ENCODE measurements around the gene RNASET2.

Gene RNASET2

GRCh38 chr6:166987930-166988329 is 31.6 kb upstream of the RNASET2 start:
- in situ Hi-C loops (cut with MboI; ENCODE audit: low pct_unique_long_range_greater_than_20kb, low sequenced_read_pairs, unreplicated experiment): no loop called here
- TF ChIP-seq, protein P1, sequence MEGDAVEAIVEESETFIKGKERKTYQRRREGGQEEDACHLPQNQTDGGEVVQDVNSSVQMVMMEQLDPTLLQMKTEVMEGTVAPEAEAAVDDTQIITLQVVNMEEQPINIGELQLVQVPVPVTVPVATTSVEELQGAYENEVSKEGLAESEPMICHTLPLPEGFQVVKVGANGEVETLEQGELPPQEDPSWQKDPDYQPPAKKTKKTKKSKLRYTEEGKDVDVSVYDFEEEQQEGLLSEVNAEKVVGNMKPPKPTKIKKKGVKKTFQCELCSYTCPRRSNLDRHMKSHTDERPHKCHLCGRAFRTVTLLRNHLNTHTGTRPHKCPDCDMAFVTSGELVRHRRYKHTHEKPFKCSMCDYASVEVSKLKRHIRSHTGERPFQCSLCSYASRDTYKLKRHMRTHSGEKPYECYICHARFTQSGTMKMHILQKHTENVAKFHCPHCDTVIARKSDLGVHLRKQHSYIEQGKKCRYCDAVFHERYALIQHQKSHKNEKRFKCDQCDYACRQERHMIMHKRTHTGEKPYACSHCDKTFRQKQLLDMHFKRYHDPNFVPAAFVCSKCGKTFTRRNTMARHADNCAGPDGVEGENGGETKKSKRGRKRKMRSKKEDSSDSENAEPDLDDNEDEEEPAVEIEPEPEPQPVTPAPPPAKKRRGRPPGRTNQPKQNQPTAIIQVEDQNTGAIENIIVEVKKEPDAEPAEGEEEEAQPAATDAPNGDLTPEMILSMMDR (IDR thresholded peaks at IDR 0.05; ENCODE audit: extremely low read depth, insufficient read depth, missing control alignments): no peak
- DNase-seq (ENCODE audit: low spot score): no peak

DNA sequence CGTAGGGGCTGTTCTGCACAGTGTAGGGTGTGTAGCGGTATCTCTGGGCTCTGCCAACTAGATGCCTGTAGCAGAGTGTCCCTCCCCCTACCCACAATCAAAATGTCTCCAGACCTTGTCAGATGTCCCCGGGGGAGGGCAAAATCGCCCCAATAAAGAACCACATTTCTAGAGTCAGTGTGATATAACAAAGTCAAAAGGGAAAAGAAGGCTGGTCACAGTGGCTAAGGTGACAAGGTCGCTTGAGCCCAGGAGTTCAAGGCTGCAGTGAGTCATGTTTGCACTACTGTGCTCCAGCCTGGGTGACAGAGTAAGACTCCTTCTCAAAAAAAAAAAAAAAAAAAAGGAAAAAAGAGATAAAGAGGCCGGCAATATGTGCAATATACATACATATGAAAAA is 31.1 kb upstream of the RNASET2 start:
- in situ Hi-C loops (cut with MboI; ENCODE audit: low pct_unique_long_range_greater_than_20kb, low sequenced_read_pairs, unreplicated experiment): no loop called here
- TF ChIP-seq, protein P1 (IDR thresholded peaks at IDR 0.05; ENCODE audit: extremely low read depth, insufficient read depth, missing control alignments): no peak

GRCh38 chr6:166980738-166981137 is 24.4 kb upstream of the RNASET2 start:
- no peak for DNase-seq (ENCODE audit: low spot score)
- in situ Hi-C loops (cut with MboI; ENCODE audit: low pct_unique_long_range_greater_than_20kb, low sequenced_read_pairs, unreplicated experiment): no loop called here
- TF ChIP-seq, protein P1 (IDR thresholded peaks at IDR 0.05; ENCODE audit: extremely low read depth, insufficient read depth, missing control alignments): no peak

More for the DNA sequence above, 31.1 kb upstream of the RNASET2 start:
- no peak for DNase-seq (ENCODE audit: low spot score)

DNA sequence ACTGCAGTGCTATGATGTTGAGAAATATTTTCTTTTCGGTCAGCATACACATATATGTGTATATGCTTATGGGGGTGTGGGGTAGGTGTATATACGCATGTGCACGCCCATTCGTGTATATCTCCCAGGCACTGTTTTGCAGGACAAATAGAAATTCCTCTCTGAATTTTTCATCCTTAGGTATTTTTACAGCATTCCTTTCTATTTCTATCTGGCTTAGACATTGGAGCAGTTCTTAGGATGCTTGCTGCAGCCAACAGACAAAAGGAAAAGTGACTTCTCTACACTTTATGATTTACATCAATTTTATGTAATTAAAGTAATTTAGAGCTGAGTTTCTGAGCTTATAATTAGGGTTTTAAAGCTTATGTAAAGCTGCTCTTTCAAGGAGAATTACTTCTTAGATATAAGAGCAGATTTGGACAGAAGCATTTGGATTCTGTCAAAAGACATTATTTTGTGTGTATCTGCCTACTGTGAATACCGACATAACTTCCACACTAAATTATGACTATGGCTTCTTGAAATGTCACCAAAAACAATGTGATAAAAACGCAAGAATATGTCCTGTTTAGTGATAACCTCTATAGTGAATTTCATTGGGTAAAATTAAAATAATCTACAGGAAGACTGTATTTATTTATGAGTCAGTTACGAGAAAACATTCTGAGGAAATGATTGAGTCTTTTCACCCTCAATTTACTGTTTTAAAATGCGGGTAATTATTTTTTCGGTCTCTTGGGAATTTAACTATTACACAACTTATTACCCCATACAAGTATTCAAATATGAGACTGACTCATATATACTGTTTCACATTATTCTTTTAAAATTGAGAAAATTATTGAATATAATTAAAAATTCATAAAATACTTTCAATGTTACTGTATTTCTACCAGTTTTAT is 21.5 kb upstream of the RNASET2 start:
- TF ChIP-seq, protein P1 (IDR thresholded peaks at IDR 0.05; ENCODE audit: extremely low read depth, insufficient read depth, missing control alignments): no peak
- no peak for DNase-seq (ENCODE audit: low spot score)
- in situ Hi-C loops (cut with MboI; ENCODE audit: low pct_unique_long_range_greater_than_20kb, low sequenced_read_pairs, unreplicated experiment): no loop called here

DNA sequence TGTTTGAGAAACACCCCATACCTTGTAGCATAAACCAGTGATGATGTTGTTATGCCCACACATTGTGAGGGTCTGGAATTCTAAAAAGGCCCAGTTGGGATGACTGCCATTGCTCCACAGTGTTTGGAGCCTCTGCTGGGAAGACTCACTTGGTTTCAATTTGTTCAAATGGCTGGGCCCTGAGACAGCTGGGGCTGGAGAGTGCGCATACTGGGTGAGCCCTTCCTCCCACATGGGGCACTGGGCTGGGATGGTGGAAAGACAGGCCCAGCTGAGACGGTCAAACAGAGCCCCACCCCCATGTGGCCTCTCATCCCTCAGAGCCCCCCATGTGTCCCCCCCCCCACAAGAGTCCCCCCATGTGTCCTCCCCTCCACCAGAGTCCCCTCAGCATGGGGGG is 20.3 kb upstream of the RNASET2 start:
- DNase-seq (ENCODE audit: low spot score): no peak
- TF ChIP-seq, protein P1 (IDR thresholded peaks at IDR 0.05; ENCODE audit: extremely low read depth, insufficient read depth, missing control alignments): no peak
- in situ Hi-C loops (cut with MboI; ENCODE audit: low pct_unique_long_range_greater_than_20kb, low sequenced_read_pairs, unreplicated experiment): no loop called here

- TF ChIP-seq, protein P1 (IDR thresholded peaks at IDR 0.05; ENCODE audit: extremely low read depth, insufficient read depth, missing control alignments): no peak
- in situ Hi-C loops (cut with MboI; ENCODE audit: low pct_unique_long_range_greater_than_20kb, low sequenced_read_pairs, unreplicated experiment): loop anchor here (25.0 kb wide), 1 partner anchor 185 kb away; no protein-coding TSS in a partner anchor
- no peak for DNase-seq (ENCODE audit: low spot score)
Measured at GRCh38 chr6:166972101-166972500, 15.8 kb upstream of the RNASET2 start.
